ENCODE results near the gene IGFN1.

- TF ChIP-seq EZH2 (IDR thresholded peaks at IDR 0.05; ENCODE audit: low read depth, unreplicated experiment), result no peak
- no peak for TF ChIP-seq CTCF (conservative IDR thresholded peaks at IDR 0.05; ENCODE audit: low read depth in 2 of 2)
- no peak for TF ChIP-seq EZH2phosphoT487 (IDR thresholded peaks at IDR 0.05; ENCODE audit: unreplicated experiment)
- no peak for TF ChIP-seq JUNB (IDR thresholded peaks at IDR 0.05; ENCODE audit: unreplicated experiment)
- TF ChIP-seq POLR2AphosphoS5 (IDR thresholded peaks at IDR 0.05; ENCODE audit: low read depth), result no peak
These were observed 38.5 kb downstream of the IGFN1 start for GRCh38 chr1:201229095-201229494.
